Endothelial cell of umbilical vein (primary cell): ENCODE results near the gene GPR161. TPM values are rescaled to one million over a fixed set of nuclear protein-coding genes. Genes with fewer than 3 reads are reported as not detected.

Experiments used
- BruUV-seq: library from RNA; stranded (reverse); fragments of 400-500 nt; replicated peaks from 2 replicates; lab custom pipeline; 2021; lab: Mats Ljungman, UMichigan
- CTCF ChIA-PET: fragments of 300-600, 350-600 bp; sonication (Branson Sonifier 250); formaldehyde crosslinking; loops from one replicate; lab custom pipeline; 2021; ENCODE audit warnings: antibody characterized with exemption, inconsistent platforms; lab: Charles Lee
- POLR2A ChIA-PET: fragments of 300-600, 350-600 bp; sonication (Branson Sonifier 250); formaldehyde crosslinking; loops from one replicate; lab custom pipeline; 2021; ENCODE audit warnings: antibody characterized with exemption, inconsistent platforms; lab: Charles Lee
- DNase-seq: peaks from one replicate; pipeline ENCODE4 v3.0.0-alpha.2; 2011; ENCODE audit warnings: low read depth, low spot score
- FAIRE-seq: peaks from 2 replicates; lab custom pipeline; 2011; peaks lifted over from hg19 to GRCh38; lab: Jason Lieb, UNC
- H2AFZ ChIP-seq: 2 replicates; pipeline ENCODE4 v1.6.0; 2012; ENCODE audit warnings: low read depth, low read length, control low read depth, inconsistent platforms
- H3K27ac ChIP-seq: 2 replicates; pipeline ENCODE4 v1.5.1; 2011; ENCODE audit warnings: low read depth, mild to moderate bottlenecking, control low read depth, low read length, moderate library complexity; ENCODE audit not compliant: insufficient read depth
- H3K27me3 ChIP-seq, 2 experiments: 2 replicates each; pipeline versions ENCODE4 v1.6.0 to v1.6.1; 2011; ENCODE audit warnings: low read length in 2 of 2, mixed read lengths in 1 of 2; ENCODE audit not compliant: control insufficient read depth in 2 of 2, insufficient read depth in 2 of 2
- H3K36me3 ChIP-seq, 2 experiments: 2 replicates in 1 of 2; 3 replicates in 1 of 2; pipeline ENCODE4 v1.5.1; 2011; ENCODE audit warnings: low read length in 2 of 2, mild to moderate bottlenecking in 1 of 2, moderate library complexity in 1 of 2; ENCODE audit not compliant: control insufficient read depth in 2 of 2, insufficient read depth in 2 of 2; ENCODE audit errors: extremely low read depth in 1 of 2
- H3K4me1 ChIP-seq: 3 replicates; pipeline ENCODE4 v1.5.1; 2011; ENCODE audit warnings: mild to moderate bottlenecking, low read length; ENCODE audit not compliant: control insufficient read depth, insufficient read depth; ENCODE audit errors: extremely low read depth
- H3K4me2 ChIP-seq: 2 replicates; pipeline ENCODE4 v1.6.1; 2011; ENCODE audit warnings: low read length, control low read depth, mixed read lengths; ENCODE audit not compliant: insufficient read depth
- H3K4me3 ChIP-seq, 3 experiments: fragments of 200-600 bp in 1 of 3; sonication (generic), shearing (Covaris generic) in 1 of 3; replicated peaks in 1 of 3; 2 replicates each; pipeline ENCODE4 v1.5.1; 2011 to 2016; ENCODE audit warnings: control low read depth in 3 of 3, low read length in 3 of 3, mild to moderate bottlenecking in 2 of 3, inconsistent platforms in 1 of 3, low read depth in 1 of 3, moderate library complexity in 1 of 3; ENCODE audit not compliant: insufficient read depth in 1 of 3
- H3K79me2 ChIP-seq: 2 replicates; pipeline ENCODE4 v1.6.0; 2012; ENCODE audit warnings: low read length, inconsistent platforms; ENCODE audit not compliant: control insufficient read depth, insufficient read depth
- H3K9ac ChIP-seq: replicated peaks from 2 replicates; pipeline ENCODE3; 2011; ENCODE audit warnings: low read length, control low read depth; ENCODE audit not compliant: insufficient read depth; ENCODE audit errors: extremely low read depth
- H3K9me1 ChIP-seq: replicated peaks from 3 replicates; pipeline ENCODE4 v1.6.0; 2011; ENCODE audit warnings: mild to moderate bottlenecking, low read length; ENCODE audit not compliant: control insufficient read depth, insufficient read depth; ENCODE audit errors: extremely low read depth
- H3K9me3 ChIP-seq: replicated peaks from 2 replicates; pipeline ENCODE4 v1.5.1; 2012; ENCODE audit warnings: low read length, inconsistent platforms; ENCODE audit not compliant: control insufficient read depth, insufficient read depth
- H4K20me1 ChIP-seq: replicated peaks from 2 replicates; pipeline ENCODE3; 2011; ENCODE audit warnings: mild to moderate bottlenecking, low read length; ENCODE audit not compliant: control insufficient read depth, insufficient read depth; ENCODE audit errors: extremely low read depth
- EZH2 ChIP-seq: IDR thresholded peaks from 2 replicates; pipeline ENCODE4 v1.6.1; 2012; ENCODE audit warnings: borderline replicate concordance, low read depth, mild to moderate bottlenecking, moderate library complexity, low read length, inconsistent platforms; ENCODE audit not compliant: severe bottlenecking
- FOS ChIP-seq: IDR thresholded peaks from 2 replicates; pipeline ENCODE4 v1.6.1; 2011; ENCODE audit warnings: mild to moderate bottlenecking, low read length, moderate library complexity, borderline replicate concordance; ENCODE audit not compliant: insufficient read depth
- GATA2 ChIP-seq: IDR thresholded peaks from 2 replicates; pipeline ENCODE4 v1.7.0; 2011; ENCODE audit warnings: low read depth, mild to moderate bottlenecking, moderate library complexity, mixed read lengths, low read length; ENCODE audit not compliant: insufficient read length, insufficient read depth
- JUN ChIP-seq: IDR thresholded peaks from 2 replicates; pipeline ENCODE4 v1.6.1; 2011; ENCODE audit warnings: borderline replicate concordance, low read depth; ENCODE audit not compliant: insufficient read length, insufficient read depth
- MAX ChIP-seq: IDR thresholded peaks from 2 replicates; pipeline ENCODE4 v1.6.1; 2011; ENCODE audit not compliant: insufficient read depth, insufficient read length
- MYC ChIP-seq: IDR thresholded peaks from one replicate; pipeline ENCODE4 v1.6.1; 2011; ENCODE audit warnings: mild to moderate bottlenecking, low read depth, low read length
- POLR2A ChIP-seq: IDR thresholded peaks from 2 replicates; pipeline ENCODE4 v1.6.1; 2012; ENCODE audit warnings: low read depth, mild to moderate bottlenecking, control low read depth, low read length
- POLR2AphosphoS5 ChIP-seq: IDR thresholded peaks from 2 replicates; pipeline ENCODE4 v1.6.1; 2012; ENCODE audit warnings: low read depth, mild to moderate bottlenecking, control low read depth, low read length, moderate library complexity; ENCODE audit not compliant: insufficient read depth
- dilution Hi-C: fragments of 300-500 bp; cut with MboI; formaldehyde crosslinking; loops from one replicate; pipeline ENCODE4 v1.15.0; 2019; ENCODE audit warnings: low sequenced_read_pairs; ENCODE audit not compliant: extremely low pct_ligation_motif_present
- intact Hi-C: fragments of 100-400 bp; cut with micrococcal nuclease; formaldehyde crosslinking; loops from one replicate; pipeline ENCODE4 v1.10.0; 2022
- polyA plus RNA-seq, 4 experiments: library from polyadenylated mRNA; depleted of rRNA in 3 of 4; stranded (reverse) in 3 of 4; unstranded in 1 of 4; fragments of >200 nt; gene quantifications; 2 replicates each; pipeline versions ENCODE4 v1.2.1 to v1.2.3, GENCODE V29; 2011 to 2012; ENCODE audit warnings: missing spikeins in 1 of 4
- total RNA-seq: library from RNA; stranded (reverse); gene quantifications from 2 replicates; pipeline ENCODE4 v1.2.3, GENCODE V29; 2021
- TF ChIP-seq, protein P1 (sequence below), 2 donors: IDR thresholded peaks; 1 replicate in 1 of 2; 2 replicates in 1 of 2; pipeline ENCODE4 v1.5.1; 2011; ENCODE audit warnings: low read length in 2 of 2, mild to moderate bottlenecking in 2 of 2, moderate library complexity in 2 of 2, control low read depth in 1 of 2, inconsistent platforms in 1 of 2, low read depth in 1 of 2; ENCODE audit not compliant: insufficient read depth in 1 of 2; ENCODE audit errors: extremely low read depth in 1 of 2

GPR161 gene
- total and polyA plus RNA-seq, 2 donors (not counting 3 experiments of a cell fraction or from before 2014, with no cell fraction given) = 34.7 to 36.5 TPM

DNA sequence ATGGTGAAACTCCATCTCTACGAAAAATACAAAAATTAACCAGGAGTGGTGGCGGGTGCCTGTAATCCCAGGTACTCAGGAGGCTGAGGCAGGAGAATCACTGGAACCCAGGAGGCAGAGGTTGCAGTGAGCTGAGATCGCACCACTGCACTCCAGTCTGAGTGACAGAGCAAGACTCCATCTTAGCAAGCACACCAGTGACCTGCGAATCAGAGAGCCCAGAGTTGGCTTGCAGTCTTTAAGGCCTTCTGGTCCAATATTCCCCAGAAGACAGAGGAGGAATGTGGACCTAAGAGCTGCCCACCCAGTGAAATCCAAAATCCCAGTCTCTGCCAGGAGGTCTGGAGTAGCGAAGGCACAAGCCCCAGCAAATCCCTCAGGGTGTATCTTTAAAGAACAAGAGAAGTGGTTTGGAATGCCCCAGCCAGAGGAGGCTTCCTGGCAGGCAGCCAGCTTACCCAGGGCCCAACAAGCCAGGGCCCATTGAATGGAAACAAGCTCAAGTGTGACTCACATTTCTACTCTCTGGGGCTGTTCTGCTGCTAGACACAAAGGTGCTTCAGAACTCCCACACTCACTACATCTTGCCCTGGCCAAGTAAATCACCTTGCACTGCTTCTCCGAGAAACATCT lies 23.9 kb downstream of the GPR161 start:
- Histone ChIP-seq H3K79me2 (no peaks in the 10 kb centered on the region), H3K4me2 (no peak overlapping the region), H3K27ac (no peak overlapping the region), H3K27me3 (no peaks in the 10 kb centered on the region), H3K36me3 (peaks cover 0 to 2% of the 10 kb centered on the region in 2 experiments), H3K9me1 (no peaks in the 10 kb centered on the region), H4K20me1 (no peaks in the 10 kb centered on the region), H3K9ac (no peak overlapping the region), H2AFZ (no peak overlapping the region), H3K9me3 (no peaks in the 10 kb centered on the region), H3K4me3 (no peak overlapping the region), H3K4me1 (peaks cover 4% of the 10 kb centered on the region)
- dilution Hi-C loops (no loop called here), intact Hi-C loops (no loop called here)
- DNase-seq (peak; percentile 73), FAIRE-seq (peak; percentile 88)
- no TSS peak for BruUV-seq
- ChIA-PET CTCF (interaction anchor here (1.0 to 1.9 kb wide), 5 partner anchors 9 to 123 kb away, joined by 4 to 8 read pairs (median 5); no protein-coding TSS in a partner anchor), POLR2A (no interaction called here)
- TF ChIP-seq POLR2A (no peak), FOS (peak; percentile 48), JUN (no peak), GATA2 (no peak), EZH2 (no peak)

GRCh38 chr1:168110896-168111545 lies 25.7 kb downstream of the GPR161 start:
- H3K27ac ChIP-seq = no peak overlapping the region
- H3K4me2 ChIP-seq = no peak overlapping the region
- H3K4me3 ChIP-seq = no peak overlapping the region
- DNase-seq (no peak), FAIRE-seq (no peak)
- no peaks in the 10 kb centered on the region for H3K27me3 ChIP-seq
- ChIA-PET CTCF (interaction anchor here (0.8 kb wide), 2 partner anchors 29 kb away, joined by 3 read pairs; no protein-coding TSS in a partner anchor), POLR2A (no interaction called here)
- intact Hi-C loops = no loop called here
- no peaks in the 10 kb centered on the region for H3K36me3 ChIP-seq
- no peak overlapping the region for H2AFZ ChIP-seq
- H3K79me2 ChIP-seq = no peaks in the 10 kb centered on the region
- no peaks in the 10 kb centered on the region for H3K9me3 ChIP-seq
- TF ChIP-seq JUN = no peak
- no peak for TF ChIP-seq EZH2
- TF ChIP-seq POLR2AphosphoS5 = no peak
- no peak for TF ChIP-seq MYC
- no peak for TF ChIP-seq FOS
- no peak for TF ChIP-seq POLR2A
- no peak for TF ChIP-seq MAX
- no peak for TF ChIP-seq GATA2
- TF ChIP-seq, protein P1, sequence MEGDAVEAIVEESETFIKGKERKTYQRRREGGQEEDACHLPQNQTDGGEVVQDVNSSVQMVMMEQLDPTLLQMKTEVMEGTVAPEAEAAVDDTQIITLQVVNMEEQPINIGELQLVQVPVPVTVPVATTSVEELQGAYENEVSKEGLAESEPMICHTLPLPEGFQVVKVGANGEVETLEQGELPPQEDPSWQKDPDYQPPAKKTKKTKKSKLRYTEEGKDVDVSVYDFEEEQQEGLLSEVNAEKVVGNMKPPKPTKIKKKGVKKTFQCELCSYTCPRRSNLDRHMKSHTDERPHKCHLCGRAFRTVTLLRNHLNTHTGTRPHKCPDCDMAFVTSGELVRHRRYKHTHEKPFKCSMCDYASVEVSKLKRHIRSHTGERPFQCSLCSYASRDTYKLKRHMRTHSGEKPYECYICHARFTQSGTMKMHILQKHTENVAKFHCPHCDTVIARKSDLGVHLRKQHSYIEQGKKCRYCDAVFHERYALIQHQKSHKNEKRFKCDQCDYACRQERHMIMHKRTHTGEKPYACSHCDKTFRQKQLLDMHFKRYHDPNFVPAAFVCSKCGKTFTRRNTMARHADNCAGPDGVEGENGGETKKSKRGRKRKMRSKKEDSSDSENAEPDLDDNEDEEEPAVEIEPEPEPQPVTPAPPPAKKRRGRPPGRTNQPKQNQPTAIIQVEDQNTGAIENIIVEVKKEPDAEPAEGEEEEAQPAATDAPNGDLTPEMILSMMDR (IDR thresholded peaks at IDR 0.05; ENCODE audit: extremely low read depth in 1 of 2, insufficient read depth in 1 of 2, low read depth in 1 of 2, low read length in 2 of 2) = no peak
- H3K4me1 ChIP-seq = peaks cover 4% of the 10 kb centered on the region
- no peaks in the 10 kb centered on the region for H4K20me1 ChIP-seq
- H3K9ac ChIP-seq = no peak overlapping the region
- no peaks in the 10 kb centered on the region for H3K9me1 ChIP-seq
- BruUV-seq = no TSS peak
- dilution Hi-C loops = no loop called here
